Measurements from ENCODE around the gene TRAF2.

TRAF2 gene

GRCh38 chr9:136889858-136890257 lies 3.5 kb downstream of the TRAF2 start:
- H3F3A ChIP-seq (ENCODE audit: insufficient read depth, low read length) = peaks cover 5% of the 10 kb centered on the region; the same call in 1 of the 2 replicates
- no peak overlapping the region for H3K4me2 ChIP-seq (ENCODE audit: low read depth, low read length)
- no peaks in the 10 kb centered on the region for H3K9me3 ChIP-seq (replicated peaks; ENCODE audit: insufficient read depth, low read length)
- no peaks in the 10 kb centered on the region for H3K36me3 ChIP-seq (replicated peaks; ENCODE audit: insufficient read depth, low read length)
- H3K4me1 ChIP-seq (ENCODE audit: low read length) = peaks cover 5% of the 10 kb centered on the region
- no peaks in the 10 kb centered on the region for H3K9me2 ChIP-seq (replicated peaks; ENCODE audit: insufficient read depth, low read length)
- H3K27me3 ChIP-seq (replicated peaks; ENCODE audit: insufficient read depth, low read length) = no peaks in the 10 kb centered on the region
- TF ChIP-seq EZH2phosphoT487 (IDR thresholded peaks at IDR 0.05; ENCODE audit: low read length) = no peak
- TF ChIP-seq EZH2 (optimal IDR thresholded peaks at IDR 0.05; ENCODE audit: low read depth, low read length) = no peak
- no peak for TF ChIP-seq CTCF (IDR thresholded peaks at IDR 0.05; ENCODE audit: low read length)
- H2AFZ ChIP-seq (ENCODE audit: low read length) = no peak overlapping the region
- H3K79me2 ChIP-seq (ENCODE audit: low read length) = peaks cover 94% of the 10 kb centered on the region
- H4K20me1 ChIP-seq (ENCODE audit: insufficient read depth, low read length) = peaks cover 4% of the 10 kb centered on the region
- no peak overlapping the region for H3K27ac ChIP-seq (ENCODE audit: low read length)
- no peak overlapping the region for H3K9ac ChIP-seq (ENCODE audit: low read length)
- no peak overlapping the region for H3K4me3 ChIP-seq (ENCODE audit: low read length)
- no peak for DNase-seq

- H3K4me3 ChIP-seq (ENCODE audit: low read length) = no peak overlapping the region
- no peak overlapping the region for H3K9ac ChIP-seq (ENCODE audit: low read length)
- DNase-seq = no peak
- H3K27ac ChIP-seq (ENCODE audit: low read length) = no peak overlapping the region
- no peak overlapping the region for H2AFZ ChIP-seq (ENCODE audit: low read length)
- H3K36me3 ChIP-seq (replicated peaks; ENCODE audit: insufficient read depth, low read length) = no peaks in the 10 kb centered on the region
- no peak overlapping the region for H3K4me2 ChIP-seq (ENCODE audit: low read depth, low read length)
- H3K27me3 ChIP-seq (replicated peaks; ENCODE audit: insufficient read depth, low read length) = no peaks in the 10 kb centered on the region
- TF ChIP-seq EZH2 (optimal IDR thresholded peaks at IDR 0.05; ENCODE audit: low read depth, low read length) (no peak), EZH2phosphoT487 (IDR thresholded peaks at IDR 0.05; ENCODE audit: low read length) (no peak), CTCF (IDR thresholded peaks at IDR 0.05; ENCODE audit: low read length) (no peak)
- peaks cover 94% of the 10 kb centered on the region for H3K79me2 ChIP-seq (ENCODE audit: low read length)
- no peaks in the 10 kb centered on the region for H3K4me1 ChIP-seq (ENCODE audit: low read length)
- no peaks in the 10 kb centered on the region; the same call in 1 of the 2 replicates for H3F3A ChIP-seq (ENCODE audit: insufficient read depth, low read length)
- H4K20me1 ChIP-seq (ENCODE audit: insufficient read depth, low read length) = peaks cover 4% of the 10 kb centered on the region
- H3K9me2 ChIP-seq (replicated peaks; ENCODE audit: insufficient read depth, low read length) = no peaks in the 10 kb centered on the region
- no peaks in the 10 kb centered on the region for H3K9me3 ChIP-seq (replicated peaks; ENCODE audit: insufficient read depth, low read length)
Observed at GRCh38 chr9:136890661-136891060, 4.3 kb downstream of the TRAF2 start.

GRCh38 chr9:136896027-136896426 lies 9.7 kb downstream of the TRAF2 start:
- H3K9me2 ChIP-seq (replicated peaks; ENCODE audit: insufficient read depth, low read length) = no peaks in the 10 kb centered on the region
- H3K27me3 ChIP-seq (replicated peaks; ENCODE audit: insufficient read depth, low read length) = no peaks in the 10 kb centered on the region
- no peak overlapping the region for H3K9ac ChIP-seq (ENCODE audit: low read length)
- H3F3A ChIP-seq (ENCODE audit: insufficient read depth, low read length) = peaks cover 36% of the 10 kb centered on the region
- TF ChIP-seq EZH2 (optimal IDR thresholded peaks at IDR 0.05; ENCODE audit: low read depth, low read length) (no peak), CTCF (IDR thresholded peaks at IDR 0.05; ENCODE audit: low read length) (no peak), EZH2phosphoT487 (IDR thresholded peaks at IDR 0.05; ENCODE audit: low read length) (no peak)
- peaks cover 4% of the 10 kb centered on the region for H4K20me1 ChIP-seq (ENCODE audit: insufficient read depth, low read length)
- DNase-seq = no peak
- H3K79me2 ChIP-seq (ENCODE audit: low read length) = peaks cover 89% of the 10 kb centered on the region
- H3K9me3 ChIP-seq (replicated peaks; ENCODE audit: insufficient read depth, low read length) = no peaks in the 10 kb centered on the region
- H3K4me1 ChIP-seq (ENCODE audit: low read length) = peaks cover 42% of the 10 kb centered on the region
- no peak overlapping the region for H3K27ac ChIP-seq (ENCODE audit: low read length)
- no peaks in the 10 kb centered on the region; the same call in 1 of the 2 replicates for H3K36me3 ChIP-seq (replicated peaks; ENCODE audit: insufficient read depth, low read length)
- no peak overlapping the region for H2AFZ ChIP-seq (ENCODE audit: low read length)
- H3K4me2 ChIP-seq (ENCODE audit: low read depth, low read length) = no peak overlapping the region
- no peak overlapping the region for H3K4me3 ChIP-seq (ENCODE audit: low read length)

Measured in MM.1S (cell line).